T1000 (cell line): ENCODE data around the gene COL20A1.
"Not testable (repeated sequence)": the region's sequence is repeated elsewhere in the genome, so short reads cannot be mapped to it uniquely, and the experiment has no call there.

ENCODE experiments used
- DNase-seq: peaks from one replicate; lab custom pipeline; 2025; ENCODE audit warnings: mixed read lengths; lab: John Stamatoyannopoulos, UW

COL20A1 gene

DNA sequence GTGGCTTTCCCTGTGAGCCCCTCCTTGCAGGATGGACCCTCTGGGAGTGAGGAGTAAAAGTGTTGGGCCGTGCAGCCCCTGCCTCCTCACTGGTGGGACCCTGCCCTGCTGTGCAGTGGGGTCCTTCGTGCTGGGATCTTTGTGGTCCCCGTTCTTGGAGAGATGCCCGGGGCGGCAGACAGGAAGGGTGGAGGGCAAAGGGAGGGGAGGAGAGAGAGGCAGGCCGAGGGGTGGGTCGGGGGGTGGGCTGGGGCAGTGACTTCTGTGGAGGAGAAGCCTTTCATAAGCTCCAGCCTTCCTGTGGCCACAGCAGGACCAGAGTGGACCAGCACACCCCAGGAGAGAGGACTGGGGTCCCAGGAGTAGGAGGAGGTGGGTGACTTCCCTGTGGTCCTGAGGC is at the start of gene COL20A1:
COL20A1 (plus strand) TSS at position 283 of the 400 bp plus-strand sequence. CDS start 1,922 bp downstream, outside the sequence.
- no peak for DNase-seq

DNA sequence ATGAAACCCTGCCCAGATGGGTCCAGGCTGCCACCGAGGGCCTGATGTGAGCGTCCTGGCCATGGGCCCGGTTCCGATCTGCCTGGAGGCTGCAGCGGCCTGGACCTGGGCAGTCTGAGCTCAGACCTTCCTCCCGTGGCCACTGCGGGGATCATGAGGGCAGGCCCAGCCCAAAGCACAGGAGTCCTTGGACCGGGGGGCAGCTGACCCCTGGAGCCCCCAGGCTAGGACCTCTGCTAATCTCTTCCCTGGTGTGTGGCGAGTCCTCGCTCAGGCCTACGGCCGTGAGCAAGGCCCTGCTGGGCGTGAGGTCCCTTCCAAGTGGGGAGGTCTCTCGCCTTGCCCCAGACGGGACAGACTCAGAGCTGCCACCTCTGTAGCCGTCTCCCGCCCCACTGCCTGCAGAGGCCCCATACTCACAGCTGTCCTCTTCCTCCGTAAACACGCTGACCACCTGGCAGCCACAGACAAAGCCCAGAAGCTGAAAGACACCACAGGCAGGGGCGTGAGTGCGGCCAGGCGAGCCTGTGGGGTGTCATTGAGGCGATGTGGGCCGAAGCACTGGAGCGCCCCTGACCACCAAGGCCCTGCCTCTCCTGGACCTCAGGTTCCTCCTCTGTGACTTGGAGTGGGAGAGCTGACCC is 49.3 kb upstream of the COL20A1 start:
- DNase-seq, result no peak

DNA sequence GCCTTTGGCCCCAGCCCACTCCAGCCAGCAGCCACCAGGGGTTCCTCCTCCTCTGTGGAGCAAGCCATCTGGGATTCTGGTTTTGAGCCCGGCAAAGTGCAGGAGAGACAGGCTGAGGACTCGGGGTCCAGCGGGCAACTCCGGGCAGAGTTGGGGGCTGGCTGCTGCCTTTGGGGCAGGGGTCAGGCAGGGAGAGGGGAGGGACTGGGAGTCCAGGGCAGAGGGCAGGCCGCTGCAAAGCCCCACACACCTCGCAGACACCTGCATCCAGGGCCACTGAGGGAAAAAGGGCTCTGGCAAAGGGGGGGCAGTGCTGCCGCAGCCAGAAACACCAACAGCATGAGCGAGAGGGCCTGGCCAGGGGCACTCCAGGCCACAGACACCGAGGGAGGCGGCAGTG is 48.5 kb upstream of the COL20A1 start:
- DNase-seq, result no peak

DNA sequence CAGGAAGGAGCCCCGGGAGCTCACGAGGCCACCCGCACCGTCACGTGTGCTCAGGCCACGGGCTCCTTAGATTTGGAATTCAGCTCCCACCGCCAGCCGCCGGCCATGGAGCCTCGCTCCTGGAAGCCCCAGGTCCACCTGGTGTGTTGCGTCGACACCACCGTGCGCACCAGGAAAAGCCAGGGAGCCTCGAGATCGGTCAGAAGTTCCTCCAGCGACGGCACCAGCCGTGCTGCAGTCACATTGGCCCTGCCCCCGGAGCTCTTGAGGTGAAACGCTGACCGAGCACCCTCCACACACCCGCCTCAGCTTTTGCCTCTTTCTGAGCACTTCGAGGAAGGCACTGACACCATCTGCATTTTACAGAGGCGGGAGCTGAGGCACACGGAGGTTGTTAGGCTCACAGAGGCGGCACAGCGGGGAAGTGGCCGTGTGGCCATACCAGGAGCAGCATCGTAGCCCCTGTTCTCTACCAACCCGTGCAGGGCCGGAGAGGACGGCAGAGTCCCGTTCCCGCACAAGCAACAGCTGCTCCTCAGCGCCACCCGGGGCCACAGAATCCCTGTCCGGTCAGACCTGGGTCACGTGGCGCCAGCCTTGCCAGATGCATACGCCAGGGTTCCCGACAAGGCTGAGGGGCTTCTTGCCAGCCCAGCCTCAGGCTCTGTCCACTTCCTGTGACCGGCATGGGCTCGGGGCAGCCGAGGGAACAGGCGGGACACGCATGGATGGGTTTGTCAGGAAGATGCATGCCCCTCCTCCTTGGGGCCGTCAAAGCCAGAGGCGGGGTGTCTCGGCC is 46.3 kb upstream of the COL20A1 start:
- DNase-seq, result no peak

DNA sequence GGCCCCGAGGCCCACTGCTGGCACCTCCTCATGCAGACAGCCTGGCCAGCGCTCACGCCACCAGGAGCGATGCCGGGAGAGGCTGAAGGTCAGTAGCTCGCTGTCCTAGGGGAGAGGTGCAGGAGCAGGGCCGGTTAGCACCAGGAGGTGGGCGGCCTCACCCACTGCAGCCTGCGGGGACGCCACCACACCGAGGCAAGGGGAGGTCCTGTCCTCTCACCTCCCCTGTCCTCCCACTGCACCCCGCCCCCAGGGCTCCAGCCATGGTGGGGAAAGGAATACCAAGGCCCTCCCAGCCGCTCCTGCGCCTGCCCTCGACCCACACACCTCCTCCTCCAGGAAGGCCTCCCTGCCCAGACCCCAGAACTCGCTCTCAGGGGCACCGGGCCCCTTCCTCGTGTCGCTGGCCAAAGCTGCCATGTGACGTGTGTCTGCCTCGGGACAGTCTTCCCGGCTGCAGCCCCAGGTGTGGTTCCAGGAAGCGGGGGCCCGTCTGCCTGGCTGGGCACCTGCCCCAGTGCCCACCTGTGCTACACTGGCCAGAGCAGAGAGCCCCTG is 45.2 kb upstream of the COL20A1 start:
- DNase-seq, result no peak

DNA sequence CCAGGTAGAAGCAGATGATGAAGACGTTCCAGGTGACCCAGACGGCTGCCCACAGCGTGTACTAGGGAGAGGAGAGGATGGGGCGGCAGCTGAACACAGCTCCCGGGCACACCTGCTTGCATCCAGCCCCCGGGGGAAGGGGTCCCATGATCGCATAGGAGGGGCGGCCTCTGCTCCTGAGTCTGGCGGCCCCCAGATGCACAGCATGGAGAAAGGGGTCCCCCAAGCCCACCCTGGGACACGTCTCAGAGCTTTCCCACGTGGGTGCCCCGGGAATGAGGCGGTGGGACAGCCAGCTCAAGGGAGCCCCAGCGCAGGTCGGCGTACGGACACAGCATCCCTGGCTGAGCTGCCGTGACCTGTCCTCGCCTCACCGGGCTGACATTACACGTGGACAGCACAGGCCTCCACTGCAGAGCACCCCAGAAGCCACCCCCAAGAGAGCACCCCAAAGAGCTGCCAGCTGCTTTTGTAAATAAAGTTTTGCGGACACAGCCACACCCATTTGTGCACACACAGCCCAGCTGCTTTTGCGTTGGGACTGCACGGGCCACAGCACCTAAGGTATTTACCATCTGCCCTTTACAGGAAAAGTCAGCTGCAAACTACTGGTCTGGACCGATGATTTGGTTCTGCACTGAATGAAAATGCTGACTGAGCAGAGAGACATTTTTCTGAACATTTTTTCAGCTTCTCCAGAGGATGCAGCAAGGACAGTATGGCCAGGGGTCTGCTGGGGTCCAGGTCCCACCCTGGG is 44.0 kb upstream of the COL20A1 start:
- DNase-seq, result no peak

DNA sequence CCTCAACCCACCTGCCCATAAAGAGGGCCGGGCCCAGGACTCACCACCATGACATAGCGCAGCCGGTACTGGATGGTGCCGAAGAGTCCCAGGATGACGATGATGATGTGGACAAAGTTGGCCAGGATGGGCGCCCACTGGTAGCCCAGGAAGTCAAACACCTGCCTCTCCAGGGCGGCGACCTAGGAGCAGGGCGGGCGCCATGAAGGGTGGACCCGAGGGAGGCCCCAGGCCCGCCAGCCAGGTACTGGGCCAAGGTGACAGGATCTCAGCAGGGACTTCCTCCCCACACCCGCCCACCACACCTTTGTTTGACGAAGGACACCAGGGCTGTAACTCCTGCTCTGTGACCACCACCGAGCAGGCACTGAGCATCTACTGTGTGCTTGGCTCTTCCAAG is 43.1 kb upstream of the COL20A1 start:
- DNase-seq, result no peak

DNA sequence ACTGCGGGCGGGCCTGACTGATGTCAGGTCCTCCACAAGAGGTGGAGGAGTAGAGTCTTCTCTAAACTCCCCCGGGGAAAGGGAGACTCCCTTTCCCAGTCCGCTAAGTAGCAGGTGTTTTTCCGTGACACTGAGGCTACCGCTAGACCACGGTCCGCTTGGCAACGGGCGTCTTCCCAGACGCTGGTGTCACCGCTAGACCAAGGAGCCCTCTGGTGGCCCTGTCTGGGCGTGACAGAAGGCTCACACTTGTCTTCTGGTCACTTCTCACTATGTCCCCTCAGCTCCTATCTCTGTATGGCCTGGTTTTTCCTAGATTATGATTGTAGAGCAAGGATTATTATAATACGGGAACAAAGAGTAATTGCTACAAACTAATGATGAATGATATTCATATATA is 41.6 kb upstream of the COL20A1 start:
- not testable (repeated sequence) for DNase-seq

DNA sequence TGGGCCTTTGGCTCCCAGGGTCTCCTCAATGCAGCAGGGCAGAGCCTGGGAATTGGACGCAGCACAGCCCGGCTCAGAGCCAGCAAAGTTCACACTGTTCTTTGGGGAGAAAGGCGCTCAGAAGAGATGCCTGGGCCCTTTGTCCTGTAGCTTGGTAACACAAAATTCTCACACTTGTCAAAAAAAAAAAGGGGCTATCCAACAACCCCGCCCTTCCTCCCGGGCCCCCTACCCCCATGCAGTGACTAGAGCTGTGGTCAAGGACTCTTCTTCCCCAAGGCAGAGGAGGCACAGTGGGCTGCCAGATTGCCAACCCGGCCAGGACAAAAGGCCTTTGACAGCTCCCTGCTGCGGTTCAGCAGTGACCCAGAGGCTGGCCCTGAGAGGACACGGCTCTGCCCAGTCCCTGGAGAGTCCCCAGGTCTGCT is 40.7 kb upstream of the COL20A1 start:
- DNase-seq, result no peak

DNA sequence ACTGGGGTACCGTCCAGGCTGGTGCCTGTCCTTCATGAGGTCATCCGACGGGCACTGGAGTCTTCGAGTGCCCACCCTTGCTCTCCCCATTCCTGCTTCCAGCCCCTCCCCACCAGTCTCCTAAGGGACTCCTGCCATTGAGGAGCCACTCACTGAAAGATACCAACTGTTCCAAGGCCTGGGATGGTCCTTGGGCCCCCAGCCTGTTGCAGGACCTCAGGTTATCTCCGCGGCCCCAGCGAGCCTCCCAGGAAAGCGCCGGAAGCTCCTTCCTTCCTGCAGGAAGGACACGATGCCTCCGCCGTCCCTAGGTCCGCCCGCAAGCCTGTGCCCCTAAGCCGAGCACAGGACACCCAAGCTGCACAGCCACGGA is 39.9 kb upstream of the COL20A1 start:
- no peak for DNase-seq

DNA sequence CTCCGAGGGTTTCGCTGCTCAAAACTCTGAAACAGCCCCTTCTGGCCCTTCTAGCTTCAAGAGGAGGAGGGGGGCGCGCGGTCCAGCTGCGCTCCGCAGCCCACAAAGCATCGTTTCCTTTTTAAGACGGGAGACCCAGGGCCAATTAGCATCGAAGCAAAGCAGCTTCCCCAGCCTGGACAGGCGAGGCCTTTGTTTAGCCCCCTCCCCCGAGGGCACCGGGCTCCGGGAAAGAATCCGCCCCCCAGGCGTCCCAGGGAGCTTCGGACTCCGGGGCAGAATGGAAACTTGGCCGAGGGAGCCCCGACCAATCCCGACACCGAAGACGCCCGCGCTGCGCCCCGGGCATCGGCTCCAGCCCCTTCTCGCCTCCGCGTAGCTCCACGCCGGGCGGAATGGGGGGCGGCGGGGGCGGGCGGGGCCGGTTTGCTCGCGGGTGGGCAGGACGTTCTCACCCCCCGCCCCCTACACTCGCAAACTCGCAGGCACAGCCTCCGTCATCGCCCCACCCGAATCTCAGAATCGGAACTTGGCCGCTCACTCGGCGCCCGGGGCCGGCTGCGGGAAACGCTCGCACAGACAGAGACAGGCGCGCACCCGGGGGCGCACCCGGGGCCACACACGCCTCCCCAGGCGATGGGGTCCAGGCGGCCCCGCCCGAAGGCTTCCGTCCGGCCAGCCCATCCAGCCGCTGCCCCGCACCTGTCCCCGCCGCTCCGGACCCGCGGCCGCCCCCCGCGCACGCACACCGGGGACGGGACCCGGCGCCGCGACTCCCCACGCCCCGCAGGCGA is 39.4 kb upstream of the COL20A1 start:
- DNase-seq, result no peak

DNA sequence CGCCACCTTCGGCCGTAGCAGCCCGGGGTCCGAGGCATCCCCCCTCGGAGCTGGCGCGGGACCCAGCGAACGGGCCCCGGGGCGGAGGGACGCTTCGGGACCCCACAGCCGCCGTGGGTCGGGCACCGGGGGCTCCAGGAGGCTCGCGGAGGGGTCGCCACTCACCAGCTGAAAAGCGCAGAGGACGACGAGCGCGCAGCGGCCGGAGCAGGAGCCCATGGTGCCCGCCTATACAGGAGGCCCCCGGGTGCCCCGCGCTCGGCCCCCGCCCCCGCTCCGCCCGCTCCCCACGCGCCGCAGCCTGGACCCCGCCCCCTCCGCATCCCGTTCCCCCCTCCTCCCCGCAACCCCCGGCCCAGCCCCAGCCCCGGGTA is 38.8 kb upstream of the COL20A1 start, which contains the start of gene NKAIN4:
NKAIN4 (minus strand) TSS at position 232 of the 374 bp plus-strand sequence; CDS start at position 219, 13 bp downstream.
- no peak for DNase-seq

DNA sequence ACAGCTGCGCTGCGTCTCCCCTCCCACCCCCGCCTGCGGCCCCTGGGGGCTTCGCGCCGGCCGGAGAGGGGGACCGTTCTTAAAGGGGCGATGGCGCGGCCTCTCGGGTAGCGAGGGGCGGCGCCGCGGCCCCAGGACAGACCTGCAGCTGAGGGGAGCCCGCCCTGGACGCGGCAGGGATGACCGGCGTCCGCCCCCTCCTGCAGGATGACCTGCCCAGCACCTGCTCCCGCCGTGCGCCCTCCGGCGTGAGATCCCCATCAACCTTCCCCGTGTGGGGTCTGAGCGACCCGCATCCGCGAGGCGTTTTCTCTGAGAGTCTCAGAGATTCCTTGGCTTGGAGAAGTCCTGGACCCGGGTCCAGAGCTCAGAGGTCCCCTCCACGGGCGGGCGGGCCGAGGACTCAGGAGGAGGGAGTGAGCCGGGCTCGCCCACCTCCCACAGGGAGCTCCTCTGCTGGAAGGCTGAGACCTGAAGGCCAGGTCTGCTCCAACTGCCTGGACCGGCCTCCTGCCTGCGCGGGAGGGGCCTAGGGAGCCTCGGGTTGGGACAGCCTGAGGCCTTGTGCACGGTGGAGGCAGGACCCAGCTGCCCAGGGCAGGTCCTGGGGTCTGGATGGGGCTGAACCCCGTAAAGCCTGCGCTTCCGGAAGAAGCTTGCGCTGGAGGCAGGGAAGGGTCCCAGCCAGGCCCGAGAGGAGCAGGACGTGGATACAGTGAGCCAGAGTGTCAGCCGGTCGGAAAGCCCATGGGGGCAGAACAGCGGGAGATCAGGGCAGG is 38.2 kb upstream of the COL20A1 start:
- no peak for DNase-seq

DNA sequence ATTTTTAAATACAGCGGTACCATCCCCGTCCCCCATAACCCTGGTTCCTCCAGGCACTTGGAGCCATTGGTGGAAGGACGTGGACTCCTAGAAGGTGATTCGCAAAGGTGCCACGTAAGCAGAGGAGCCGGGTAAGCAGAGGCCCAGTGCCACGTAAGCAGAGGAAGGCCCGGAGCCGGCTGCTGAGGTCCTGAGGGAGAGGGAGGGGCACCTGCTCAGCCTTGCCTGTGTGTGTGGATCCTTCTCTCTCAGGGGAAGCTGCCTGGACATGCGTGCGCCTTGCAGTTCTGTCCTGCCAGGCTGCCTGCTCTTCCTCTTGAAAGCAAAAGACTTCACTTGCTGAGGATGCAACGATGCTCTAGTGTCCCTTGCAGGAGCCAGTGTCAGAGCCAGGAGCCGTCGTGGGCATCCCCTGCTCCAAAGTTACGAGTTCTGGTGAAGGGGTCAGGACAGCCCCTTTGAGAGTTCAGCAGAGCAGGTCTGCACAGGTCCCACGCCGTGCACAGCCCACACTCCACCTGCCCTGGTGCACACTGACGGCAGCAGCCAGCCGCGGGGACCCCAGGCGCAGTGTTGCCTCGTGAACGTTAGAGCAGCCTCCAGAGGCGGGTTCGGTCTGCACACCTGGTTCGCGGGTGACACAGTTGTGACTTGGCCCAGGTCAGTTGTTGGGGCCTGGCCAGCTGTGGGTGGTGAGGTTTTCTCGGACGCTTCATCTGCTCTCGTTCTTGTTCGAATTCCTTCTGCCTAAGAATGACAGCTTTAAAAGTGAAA is 36.9 kb upstream of the COL20A1 start:
- DNase-seq, result no peak

DNA sequence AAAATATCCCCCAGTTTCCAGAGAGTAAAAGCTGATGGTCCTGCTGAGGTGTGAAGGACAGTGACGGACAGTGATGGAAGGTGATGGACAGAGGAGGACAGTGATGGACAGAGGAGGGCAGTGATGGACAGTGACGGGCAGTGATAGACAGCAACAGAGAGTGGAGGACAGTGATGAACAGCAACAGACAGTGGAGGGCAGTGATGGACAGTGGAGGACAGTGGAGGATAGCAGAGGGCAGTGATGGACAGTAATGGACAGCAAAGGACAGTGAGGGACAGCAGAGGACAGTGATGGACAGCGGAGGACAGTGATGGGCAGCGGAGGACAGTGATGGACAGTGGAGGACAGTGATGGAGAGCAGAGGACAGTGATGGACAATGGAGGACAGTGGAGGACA is 36.0 kb upstream of the COL20A1 start:
- no peak for DNase-seq

DNA sequence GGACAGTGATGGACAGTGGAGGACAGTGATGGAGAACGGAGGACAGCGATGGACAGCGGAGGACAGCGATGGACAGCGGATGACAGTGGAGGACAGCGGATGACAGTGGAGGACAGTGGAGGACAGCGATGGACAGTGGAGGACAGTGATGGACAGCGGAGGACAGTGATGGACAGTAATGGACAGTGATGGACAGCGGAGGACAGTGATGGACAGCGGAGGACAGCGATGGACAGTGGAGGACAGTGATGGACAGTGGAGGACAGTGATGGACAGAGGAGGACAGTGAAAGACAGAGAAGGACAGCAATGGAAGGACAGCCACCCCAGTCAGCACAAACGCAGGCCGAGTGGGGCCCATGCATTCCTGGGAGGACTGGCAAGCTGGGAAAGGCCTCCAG is 35.4 kb upstream of the COL20A1 start:
- DNase-seq, result no peak

DNA sequence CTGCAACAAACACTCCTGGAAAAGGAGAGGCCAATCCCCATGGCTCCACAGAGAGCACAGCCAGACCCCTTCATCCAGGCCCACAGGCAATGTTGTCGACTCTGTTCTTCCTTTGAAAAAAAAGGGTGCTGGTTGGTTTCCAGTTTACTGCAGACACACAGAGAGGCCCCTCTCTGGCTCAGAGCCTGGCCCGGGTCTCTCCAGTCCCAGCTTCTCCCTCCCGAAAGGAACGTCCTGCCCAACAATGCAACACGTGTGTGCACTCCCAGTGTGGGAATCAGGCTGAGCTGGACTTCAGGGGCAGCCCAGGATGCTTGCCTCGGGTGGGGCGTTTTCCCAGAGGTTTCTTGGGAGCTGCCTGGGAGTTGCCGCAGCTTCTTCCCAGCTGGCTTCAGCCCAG is 34.2 kb upstream of the COL20A1 start:
- DNase-seq, result no peak

DNA sequence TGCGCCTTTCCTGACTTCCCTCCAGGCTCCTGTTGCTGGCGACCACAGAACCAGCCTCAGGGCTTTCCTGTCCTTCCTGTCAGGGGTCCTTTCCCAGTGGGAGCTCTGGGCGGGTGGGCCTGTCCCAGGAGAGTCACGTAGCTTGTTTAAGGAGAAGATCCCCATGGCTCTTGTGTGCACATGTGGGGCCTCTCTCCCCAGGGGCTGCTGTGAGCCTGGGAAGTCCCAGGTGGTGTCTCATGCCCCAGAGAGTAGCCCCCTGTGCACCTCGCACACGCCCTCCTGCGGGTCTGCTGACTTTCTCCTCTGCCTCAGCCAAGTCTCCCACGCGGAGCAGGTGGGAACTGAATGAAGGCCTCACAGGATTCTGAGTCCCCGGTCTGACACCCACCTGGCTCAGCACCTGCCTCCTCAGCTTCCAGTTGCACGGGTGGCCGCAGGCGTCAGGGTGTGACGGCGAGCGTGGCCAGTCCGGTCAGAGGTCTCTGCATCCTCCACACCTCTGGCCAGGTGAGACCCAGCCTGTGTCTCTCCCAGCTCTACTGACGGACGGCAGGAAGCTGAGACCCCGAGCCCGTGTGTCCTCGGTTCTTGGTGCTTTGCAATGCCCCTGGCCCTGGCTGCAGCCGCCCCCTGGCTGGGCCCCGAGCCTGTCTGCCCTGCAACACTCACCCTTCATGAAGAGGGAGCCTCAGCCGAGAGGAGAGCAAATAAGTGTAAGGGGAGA is 33.1 kb upstream of the COL20A1 start:
- no peak for DNase-seq

DNA sequence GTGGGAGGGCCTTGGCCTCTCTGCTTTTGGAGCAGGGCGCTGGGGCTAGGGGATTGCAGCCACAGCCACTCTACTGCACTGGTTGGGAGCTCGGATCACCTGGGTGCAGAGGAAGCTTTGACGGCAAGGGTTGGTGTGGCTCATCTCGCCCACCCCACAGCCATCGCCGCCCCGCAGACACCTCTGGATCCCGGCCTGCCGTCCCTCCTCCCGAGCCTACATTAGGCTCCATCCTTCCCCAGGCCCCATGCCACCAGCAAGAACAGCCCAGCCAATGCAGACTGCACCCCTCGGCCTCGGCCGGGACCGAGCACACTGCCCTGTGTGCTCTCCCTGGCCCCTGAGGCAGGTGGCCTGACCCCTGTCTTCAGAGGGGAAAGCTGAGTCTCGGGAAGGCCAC is 32.5 kb upstream of the COL20A1 start:
- no peak for DNase-seq
